K562 (cell line): ENCODE measurements around the gene SYNCRIP. TPM values are rescaled to one million over a fixed set of nuclear protein-coding genes. Genes with fewer than 3 reads are reported as not detected.
A peak's percentile ranks its signal among the peaks of the same experiment; 100 is the strongest.

Experiments used
- HDAC8 ChIP-seq: fragments of 450-650 bp; IDR thresholded peaks from 2 replicates; pipeline ENCODE4 v1.6.1; 2016; ENCODE audit warnings: mild to moderate bottlenecking, missing genetic modification characterization, moderate library complexity, missing compliant biosample characterization
- HNRNPL ChIP-seq: fragments of 200-400 bp; formaldehyde crosslinking; IDR thresholded peaks from 2 replicates; pipeline ENCODE4 v1.6.1; 2017; ENCODE audit warnings: low read depth, mild to moderate bottlenecking, low read length
- MXI1 ChIP-seq: IDR thresholded peaks from 2 replicates; pipeline ENCODE4 v1.6.1; 2011; ENCODE audit warnings: low read depth, mild to moderate bottlenecking, improper control_type of control experiment, low read length
- NR4A1 ChIP-seq, 2 experiments: fragments of 250-450 bp in 1 of 2; fragments of 450-650 bp in 1 of 2; sonication (Bioruptor Pico) in 1 of 2; IDR thresholded peaks; 2 replicates each; pipeline versions ENCODE4 v1.4.0 to v1.6.1; 2016 to 2020; ENCODE audit warnings: mild to moderate bottlenecking in 2 of 2, missing compliant biosample characterization in 1 of 2, missing genetic modification characterization in 1 of 2, moderate library complexity in 1 of 2
- POLR2A ChIP-seq: fragments of 450-650 bp; conservative IDR thresholded peaks from 2 replicates; pipeline ENCODE4 v1.6.1; 2016
- RNF2 ChIP-seq: sonication (generic); IDR thresholded peaks from 2 replicates; pipeline ENCODE4 v1.6.1; 2016
- SIN3A ChIP-seq, 2 experiments: fragments of 150-350 bp in 1 of 2; IDR thresholded peaks; 2 replicates each; pipeline ENCODE4 v1.6.1; 2011 to 2016; ENCODE audit warnings: borderline replicate concordance in 2 of 2, low read depth in 2 of 2, low read length in 2 of 2, mild to moderate bottlenecking in 2 of 2, moderate library complexity in 2 of 2; ENCODE audit not compliant: control insufficient read depth in 1 of 2
- TAF1 ChIP-seq: IDR thresholded peaks from 2 replicates; pipeline ENCODE4 v1.6.1; 2011; ENCODE audit warnings: mild to moderate bottlenecking, low read length, moderate library complexity; ENCODE audit not compliant: insufficient read depth, control insufficient read depth, severe bottlenecking; ENCODE audit errors: extremely low read depth
- TAF9B ChIP-seq: fragments of 450-650 bp; IDR thresholded peaks from 2 replicates; pipeline ENCODE4 v1.6.1; 2018; ENCODE audit warnings: mild to moderate bottlenecking; ENCODE audit not compliant: partially characterized antibody
- TARDBP ChIP-seq: fragments of 450-650 bp; IDR thresholded peaks from 2 replicates; pipeline ENCODE4 v1.6.1; 2016
- ZBTB7A ChIP-seq: IDR thresholded peaks from 2 replicates; pipeline ENCODE4 v1.6.1; 2011; ENCODE audit warnings: low read depth, mild to moderate bottlenecking, low read length, moderate library complexity, borderline replicate concordance; ENCODE audit not compliant: control insufficient read depth
- ZNF431 ChIP-seq: sonication (generic); formaldehyde crosslinking; IDR thresholded peaks from 2 replicates; pipeline ENCODE4 v1.8.0; 2022; ENCODE audit warnings: mild to moderate bottlenecking, missing genetic modification reagents
- ZNF76 ChIP-seq: fragments of 250-450 bp; sonication (Bioruptor Pico); IDR thresholded peaks from 2 replicates; pipeline ENCODE4 v1.4.0; 2020; ENCODE audit warnings: mild to moderate bottlenecking, moderate library complexity, borderline replicate concordance
- polyA plus RNA-seq, 8 experiments: library from polyadenylated mRNA; depleted of rRNA in 4 of 8; stranded (reverse) in 5 of 8; unstranded in 3 of 8; fragments of >200 nt; fragmentation: Nextera tagmentation in 2 of 8; fragmentation: Illumina TruSeq in 1 of 8; extraction: Ambion mirVana in 2 of 8; extraction: Trizol in 1 of 8; gene quantifications; 2 replicates each; pipeline versions ENCODE4 v1.2.1 to v1.2.3, GENCODE V29; 2011 to 2014; ENCODE audit warnings: inconsistent platforms in 1 of 8, missing spikeins in 1 of 8
- total RNA-seq, 7 experiments: library from RNA; depleted of rRNA in 6 of 7; stranded (reverse); fragments of >200 nt in 6 of 7; fragmentation: Illumina TruSeq in 2 of 7; extraction: Trizol in 2 of 7; gene quantifications; 2 replicates each; pipeline versions ENCODE4 v1.2.1 to v1.2.3, GENCODE V29; 2011 to 2021; ENCODE audit warnings: low replicate concordance in 1 of 7
- TF ChIP-seq, protein P1 (sequence below), 2 experiments: fragments of 450-650 bp in 1 of 2; sonication (generic) in 1 of 2; formaldehyde crosslinking in 1 of 2; IDR thresholded peaks in 1 of 2; conservative IDR thresholded peaks in 1 of 2; 2 replicates each; pipeline versions ENCODE4 v1.6.1 to v1.8.1; 2016 to 2023; ENCODE audit warnings: mild to moderate bottlenecking in 2 of 2, moderate library complexity in 2 of 2, inconsistent platforms in 1 of 2, missing genetic modification reagents in 1 of 2
- TF ChIP-seq, protein P2 (sequence below): fragments of 450-650 bp; formaldehyde crosslinking; IDR thresholded peaks from 2 replicates; pipeline ENCODE4 v1.4.0; 2020; ENCODE audit warnings: mild to moderate bottlenecking, moderate library complexity
- TF ChIP-seq, protein P3 (sequence below): sonication (generic); formaldehyde crosslinking; IDR thresholded peaks from 2 replicates; pipeline ENCODE4 v1.4.0; 2020; ENCODE audit warnings: mild to moderate bottlenecking, missing genetic modification reagents
- TF ChIP-seq, protein P4 (sequence below): fragments of 250-450 bp; sonication (Bioruptor Pico); IDR thresholded peaks from 2 replicates; pipeline ENCODE4 v1.8.0; 2022; ENCODE audit warnings: inconsistent platforms, mild to moderate bottlenecking, moderate library complexity, borderline replicate concordance
- TF ChIP-seq, protein P5 (sequence below), 2 experiments: fragments of 450-650 bp; conservative IDR thresholded peaks; 2 replicates each; pipeline ENCODE4 v1.6.1; 2017; ENCODE audit warnings: mild to moderate bottlenecking in 2 of 2, moderate library complexity in 2 of 2

Gene SYNCRIP
- total and polyA plus RNA-seq, 9 of the 15 experiments (the other 6 are each of a cell fraction or from before 2014, with no cell fraction given): 46.5 to 295 (median 140) TPM

DNA sequence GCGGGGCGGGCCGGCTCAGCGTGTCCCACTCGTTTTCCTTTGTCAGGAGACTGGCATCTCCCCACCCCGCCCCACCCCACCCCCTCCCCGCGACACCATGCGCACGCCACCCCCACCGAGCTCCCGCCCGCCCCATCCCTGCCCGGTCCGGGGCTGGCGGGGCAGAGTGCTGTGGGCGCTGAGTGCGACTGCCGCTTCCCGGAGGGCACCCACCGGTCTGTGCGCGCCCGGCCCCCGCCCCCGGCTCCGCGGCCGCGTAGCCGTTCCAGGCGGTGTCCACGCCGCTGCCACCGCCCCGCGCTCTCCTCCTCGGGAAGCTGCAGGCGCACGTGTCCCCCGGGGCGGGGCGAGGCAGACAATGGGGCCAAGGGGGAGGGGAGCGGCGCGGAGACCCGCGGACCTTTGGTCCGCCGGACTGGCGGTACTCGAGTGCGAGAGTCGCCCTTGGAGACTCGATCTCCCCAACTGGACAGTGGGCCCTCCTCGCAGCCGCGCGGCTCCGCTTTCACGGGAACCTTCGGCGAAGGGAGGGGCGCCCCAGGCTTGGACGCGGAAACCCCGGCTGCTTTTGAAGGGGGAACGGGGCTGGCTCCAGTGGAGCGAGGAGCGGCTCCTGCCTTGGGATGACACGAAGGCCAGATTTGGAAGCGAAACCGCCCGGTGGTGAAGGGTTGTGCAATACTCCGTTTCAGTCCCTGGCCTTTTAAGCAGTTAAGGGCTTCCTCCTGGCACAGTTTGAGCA is 1.0 kb upstream of the SYNCRIP start (continued):
- TF ChIP-seq, protein P1, sequence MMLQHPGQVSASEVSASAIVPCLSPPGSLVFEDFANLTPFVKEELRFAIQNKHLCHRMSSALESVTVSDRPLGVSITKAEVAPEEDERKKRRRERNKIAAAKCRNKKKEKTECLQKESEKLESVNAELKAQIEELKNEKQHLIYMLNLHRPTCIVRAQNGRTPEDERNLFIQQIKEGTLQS (IDR thresholded peaks at IDR 0.05): peak; percentile 73
- TF ChIP-seq, protein P1 (CRISPR knock-in tag; conservative IDR thresholded peaks at IDR 0.05): no peak
- TF ChIP-seq, protein P2, sequence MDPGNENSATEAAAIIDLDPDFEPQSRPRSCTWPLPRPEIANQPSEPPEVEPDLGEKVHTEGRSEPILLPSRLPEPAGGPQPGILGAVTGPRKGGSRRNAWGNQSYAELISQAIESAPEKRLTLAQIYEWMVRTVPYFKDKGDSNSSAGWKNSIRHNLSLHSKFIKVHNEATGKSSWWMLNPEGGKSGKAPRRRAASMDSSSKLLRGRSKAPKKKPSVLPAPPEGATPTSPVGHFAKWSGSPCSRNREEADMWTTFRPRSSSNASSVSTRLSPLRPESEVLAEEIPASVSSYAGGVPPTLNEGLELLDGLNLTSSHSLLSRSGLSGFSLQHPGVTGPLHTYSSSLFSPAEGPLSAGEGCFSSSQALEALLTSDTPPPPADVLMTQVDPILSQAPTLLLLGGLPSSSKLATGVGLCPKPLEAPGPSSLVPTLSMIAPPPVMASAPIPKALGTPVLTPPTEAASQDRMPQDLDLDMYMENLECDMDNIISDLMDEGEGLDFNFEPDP (CRISPR knock-in tag): no peak
- peak; percentile 81 for TF ChIP-seq ZBTB7A
- TF ChIP-seq TARDBP: peak; percentile 93
- TF ChIP-seq, protein P3, sequence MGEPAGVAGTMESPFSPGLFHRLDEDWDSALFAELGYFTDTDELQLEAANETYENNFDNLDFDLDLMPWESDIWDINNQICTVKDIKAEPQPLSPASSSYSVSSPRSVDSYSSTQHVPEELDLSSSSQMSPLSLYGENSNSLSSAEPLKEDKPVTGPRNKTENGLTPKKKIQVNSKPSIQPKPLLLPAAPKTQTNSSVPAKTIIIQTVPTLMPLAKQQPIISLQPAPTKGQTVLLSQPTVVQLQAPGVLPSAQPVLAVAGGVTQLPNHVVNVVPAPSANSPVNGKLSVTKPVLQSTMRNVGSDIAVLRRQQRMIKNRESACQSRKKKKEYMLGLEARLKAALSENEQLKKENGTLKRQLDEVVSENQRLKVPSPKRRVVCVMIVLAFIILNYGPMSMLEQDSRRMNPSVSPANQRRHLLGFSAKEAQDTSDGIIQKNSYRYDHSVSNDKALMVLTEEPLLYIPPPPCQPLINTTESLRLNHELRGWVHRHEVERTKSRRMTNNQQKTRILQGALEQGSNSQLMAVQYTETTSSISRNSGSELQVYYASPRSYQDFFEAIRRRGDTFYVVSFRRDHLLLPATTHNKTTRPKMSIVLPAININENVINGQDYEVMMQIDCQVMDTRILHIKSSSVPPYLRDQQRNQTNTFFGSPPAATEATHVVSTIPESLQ (CRISPR knock-in tag): peak; percentile 49; the same call in 1 of the 2 replicates
- 0 out of 2 replicates have a peak, but pooled peaks have one; percentile 23 for TF ChIP-seq HDAC8 (tag)
- TF ChIP-seq NR4A1 (CRISPR knock-in tag; IDR thresholded peaks at IDR 0.05): no peak
- TF ChIP-seq NR4A1 (tag; IDR thresholded peaks at IDR 0.05): no peak
- peak; percentile 48; the same call in 1 of the 2 replicates for TF ChIP-seq RNF2
- TF ChIP-seq SIN3A (IDR thresholded peaks at IDR 0.05; ENCODE audit: borderline replicate concordance in 2 of 2, control insufficient read depth in 1 of 2, low read depth in 2 of 2, low read length in 2 of 2): peak; percentile 42 to 86; a peak in 1 of 4 replicates
- TF ChIP-seq MXI1: peak; percentile 69; the same call in 1 of the 2 replicates
- TF ChIP-seq TAF9B: peak; percentile 31
- TF ChIP-seq ZNF76: peak; percentile 79; the same call in 1 of the 2 replicates
- TF ChIP-seq, protein P4, sequence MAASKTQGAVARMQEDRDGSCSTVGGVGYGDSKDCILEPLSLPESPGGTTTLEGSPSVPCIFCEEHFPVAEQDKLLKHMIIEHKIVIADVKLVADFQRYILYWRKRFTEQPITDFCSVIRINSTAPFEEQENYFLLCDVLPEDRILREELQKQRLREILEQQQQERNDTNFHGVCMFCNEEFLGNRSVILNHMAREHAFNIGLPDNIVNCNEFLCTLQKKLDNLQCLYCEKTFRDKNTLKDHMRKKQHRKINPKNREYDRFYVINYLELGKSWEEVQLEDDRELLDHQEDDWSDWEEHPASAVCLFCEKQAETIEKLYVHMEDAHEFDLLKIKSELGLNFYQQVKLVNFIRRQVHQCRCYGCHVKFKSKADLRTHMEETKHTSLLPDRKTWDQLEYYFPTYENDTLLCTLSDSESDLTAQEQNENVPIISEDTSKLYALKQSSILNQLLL: no peak
- TF ChIP-seq POLR2A: peak; percentile 74
- TF ChIP-seq, protein P5, sequence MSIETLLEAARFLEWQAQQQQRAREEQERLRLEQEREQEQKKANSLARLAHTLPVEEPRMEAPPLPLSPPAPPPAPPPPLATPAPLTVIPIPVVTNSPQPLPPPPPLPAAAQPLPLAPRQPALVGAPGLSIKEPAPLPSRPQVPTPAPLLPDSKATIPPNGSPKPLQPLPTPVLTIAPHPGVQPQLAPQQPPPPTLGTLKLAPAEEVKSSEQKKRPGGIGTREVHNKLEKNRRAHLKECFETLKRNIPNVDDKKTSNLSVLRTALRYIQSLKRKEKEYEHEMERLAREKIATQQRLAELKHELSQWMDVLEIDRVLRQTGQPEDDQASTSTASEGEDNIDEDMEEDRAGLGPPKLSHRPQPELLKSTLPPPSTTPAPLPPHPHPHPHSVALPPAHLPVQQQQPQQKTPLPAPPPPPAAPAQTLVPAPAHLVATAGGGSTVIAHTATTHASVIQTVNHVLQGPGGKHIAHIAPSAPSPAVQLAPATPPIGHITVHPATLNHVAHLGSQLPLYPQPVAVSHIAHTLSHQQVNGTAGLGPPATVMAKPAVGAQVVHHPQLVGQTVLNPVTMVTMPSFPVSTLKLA (conservative IDR thresholded peaks at IDR 0.05): peak; percentile 93 to 97
- TF ChIP-seq ZNF431: peak; percentile 73
- peak; percentile 87 for TF ChIP-seq HNRNPL
- peak; percentile 46 for TF ChIP-seq TAF1
